ENCODE measurements around the gene KANTR.

DNA sequence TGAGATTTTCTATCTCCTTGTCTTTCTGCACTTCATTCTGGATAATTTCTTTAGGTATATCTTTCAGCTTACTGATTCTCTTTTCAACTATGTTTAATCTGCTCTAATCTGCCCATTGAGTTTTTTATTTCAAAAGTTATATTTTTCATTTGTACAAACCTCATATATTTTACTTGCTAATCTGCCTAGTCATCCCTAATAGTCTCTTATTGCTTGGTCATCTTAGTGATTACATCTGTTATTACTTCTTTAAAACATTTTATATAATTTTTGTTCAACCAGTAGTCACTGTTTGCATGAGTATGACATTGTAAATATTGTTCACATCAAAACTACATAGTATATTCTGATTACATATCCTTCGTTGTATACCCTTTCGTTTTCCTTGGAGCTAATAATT is 32.4 kb downstream of the KANTR start:
- no peak for TF ChIP-seq POLR2A (IDR thresholded peaks at IDR 0.05; ENCODE audit: extremely low read depth, insufficient read length)
- TF ChIP-seq, protein P1, sequence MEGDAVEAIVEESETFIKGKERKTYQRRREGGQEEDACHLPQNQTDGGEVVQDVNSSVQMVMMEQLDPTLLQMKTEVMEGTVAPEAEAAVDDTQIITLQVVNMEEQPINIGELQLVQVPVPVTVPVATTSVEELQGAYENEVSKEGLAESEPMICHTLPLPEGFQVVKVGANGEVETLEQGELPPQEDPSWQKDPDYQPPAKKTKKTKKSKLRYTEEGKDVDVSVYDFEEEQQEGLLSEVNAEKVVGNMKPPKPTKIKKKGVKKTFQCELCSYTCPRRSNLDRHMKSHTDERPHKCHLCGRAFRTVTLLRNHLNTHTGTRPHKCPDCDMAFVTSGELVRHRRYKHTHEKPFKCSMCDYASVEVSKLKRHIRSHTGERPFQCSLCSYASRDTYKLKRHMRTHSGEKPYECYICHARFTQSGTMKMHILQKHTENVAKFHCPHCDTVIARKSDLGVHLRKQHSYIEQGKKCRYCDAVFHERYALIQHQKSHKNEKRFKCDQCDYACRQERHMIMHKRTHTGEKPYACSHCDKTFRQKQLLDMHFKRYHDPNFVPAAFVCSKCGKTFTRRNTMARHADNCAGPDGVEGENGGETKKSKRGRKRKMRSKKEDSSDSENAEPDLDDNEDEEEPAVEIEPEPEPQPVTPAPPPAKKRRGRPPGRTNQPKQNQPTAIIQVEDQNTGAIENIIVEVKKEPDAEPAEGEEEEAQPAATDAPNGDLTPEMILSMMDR (IDR thresholded peaks at IDR 0.05; ENCODE audit: low read depth, low read length), result no peak
